EL (cell line): ENCODE results near the gene GIPC2.
A peak's percentile ranks its signal among the peaks of the same experiment; 100 is the strongest.
"Not testable (repeated sequence)": the region's sequence is repeated elsewhere in the genome, so short reads cannot be mapped to it uniquely, and the experiment has no call there.

Experiments used
- DNase-seq: peaks from one replicate; pipeline ENCODE4 v3.0.0-alpha.2; 2016

The GIPC2 gene

DNA sequence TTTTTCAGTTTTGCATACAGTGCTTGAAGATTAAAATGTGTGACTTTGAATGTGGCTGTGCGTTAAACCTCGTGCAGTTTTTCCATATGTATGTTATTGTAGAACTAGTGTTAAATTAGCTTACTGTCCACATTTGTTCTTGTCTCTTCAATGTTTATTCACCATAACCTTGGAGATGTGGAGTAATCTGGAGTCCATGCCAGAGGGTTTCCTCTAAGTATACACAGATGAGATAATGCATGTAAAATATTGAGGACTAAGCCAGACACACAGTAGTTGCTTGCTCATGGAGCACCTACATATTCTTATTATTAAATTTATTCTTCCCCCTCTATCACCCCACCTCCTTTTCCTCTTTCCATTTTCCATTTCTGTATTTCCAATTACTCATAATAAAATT is 7.7 kb upstream of the GIPC2 start:
- peak; percentile 14 for DNase-seq

DNA sequence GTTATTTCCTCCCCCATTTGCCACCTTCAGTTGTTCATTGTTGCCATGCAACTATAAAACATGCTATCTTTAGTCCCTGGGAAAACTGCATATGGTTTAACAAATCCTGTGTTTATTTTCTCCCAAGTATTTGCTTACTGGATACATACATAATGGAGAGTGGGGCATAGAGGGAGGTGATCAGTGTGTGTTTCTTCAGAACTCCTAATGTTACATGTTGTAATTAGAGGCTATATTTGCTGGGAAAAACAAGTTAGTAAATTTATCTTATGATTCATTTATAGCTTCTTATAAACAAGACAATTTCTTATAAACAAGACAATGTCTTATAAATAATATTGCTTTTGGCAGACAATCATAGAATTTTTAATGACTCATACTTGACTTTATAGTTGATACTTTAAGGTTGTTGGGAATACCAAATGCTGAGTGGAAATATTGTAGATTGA is 7.3 kb upstream of the GIPC2 start:
- DNase-seq = peak; percentile 37

- no peak for DNase-seq
These were observed 5.2 kb upstream of the GIPC2 start for GRCh38 chr1:78040484-78041089.

DNA sequence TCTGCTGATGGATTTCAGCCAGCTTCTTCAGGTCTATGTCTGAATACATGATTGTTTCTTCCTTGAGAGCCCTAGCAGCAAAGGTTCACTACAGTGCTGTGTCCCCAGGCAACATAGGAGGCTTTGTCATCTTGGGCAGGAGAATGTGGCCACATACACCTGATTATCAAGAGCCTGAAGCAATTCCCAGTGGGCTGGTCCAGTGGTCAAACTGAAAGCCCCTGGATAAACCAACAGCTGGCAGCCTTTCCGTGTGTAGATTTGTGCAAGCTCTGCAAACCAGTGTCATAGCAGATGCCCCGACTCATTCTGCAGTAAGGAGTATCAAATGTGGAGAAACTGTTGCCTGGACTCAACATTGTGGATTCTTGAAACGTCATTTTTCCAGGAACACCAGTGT is 2.3 kb upstream of the GIPC2 start:
- no peak for DNase-seq

DNA sequence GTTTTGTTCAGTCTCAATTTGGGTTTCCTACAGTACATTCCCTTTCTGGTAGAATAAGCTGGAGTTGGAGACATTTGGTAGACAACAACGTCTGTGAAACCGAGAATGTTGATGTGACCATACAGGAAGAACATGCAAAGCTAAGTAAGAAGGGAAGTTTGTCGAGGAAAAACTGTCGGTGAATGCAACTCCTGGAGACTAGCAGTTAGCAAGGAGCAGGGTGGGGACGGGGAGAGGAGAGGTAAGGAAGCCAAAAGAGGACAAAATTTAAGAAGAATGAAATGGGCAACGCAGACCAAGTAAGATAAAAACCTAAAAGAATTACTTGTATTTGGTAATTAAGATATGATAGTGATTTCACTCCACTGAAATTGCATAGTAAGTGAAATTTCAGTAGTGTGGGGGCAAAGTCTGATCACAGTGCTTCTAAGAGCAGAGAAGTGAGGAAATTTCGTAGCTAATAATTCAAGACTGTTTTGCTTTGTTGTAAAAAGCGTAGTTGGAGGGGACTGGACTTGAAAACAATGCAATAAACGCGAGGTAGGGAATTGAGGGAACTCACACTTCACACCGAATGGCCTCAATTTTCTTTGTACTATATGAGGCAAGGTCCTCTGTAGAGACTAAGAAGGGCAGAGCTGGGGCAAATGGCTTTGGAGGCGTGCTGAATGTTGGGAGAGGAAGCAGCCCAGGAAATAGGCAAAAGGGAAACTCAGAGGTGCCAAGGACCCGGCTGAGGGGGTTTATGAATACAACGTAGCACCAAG is 787 bp upstream of the GIPC2 start:
- no peak for DNase-seq

DNA sequence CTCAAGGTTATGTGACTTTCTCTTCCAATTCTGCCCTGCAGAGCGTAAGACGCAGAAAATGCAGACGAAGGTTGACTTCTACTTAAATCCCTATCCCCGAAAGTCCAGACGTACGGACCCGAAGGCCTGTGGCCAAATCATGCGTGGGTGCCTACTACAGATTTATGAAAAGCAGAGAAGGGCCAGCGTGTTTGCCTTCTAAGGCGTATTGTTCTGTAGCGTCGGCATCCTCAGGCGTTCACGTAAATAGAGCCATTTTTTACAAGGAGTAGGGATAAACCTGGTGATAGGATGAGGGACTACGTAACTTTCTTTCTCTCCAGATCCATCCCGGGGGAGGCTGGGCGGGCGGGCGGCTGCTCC is 222 bp upstream of the GIPC2 start:
- no peak for DNase-seq

GRCh38 chr1:78047106-78047505 is 1.3 kb downstream of the GIPC2 start:
- no peak for DNase-seq

DNA sequence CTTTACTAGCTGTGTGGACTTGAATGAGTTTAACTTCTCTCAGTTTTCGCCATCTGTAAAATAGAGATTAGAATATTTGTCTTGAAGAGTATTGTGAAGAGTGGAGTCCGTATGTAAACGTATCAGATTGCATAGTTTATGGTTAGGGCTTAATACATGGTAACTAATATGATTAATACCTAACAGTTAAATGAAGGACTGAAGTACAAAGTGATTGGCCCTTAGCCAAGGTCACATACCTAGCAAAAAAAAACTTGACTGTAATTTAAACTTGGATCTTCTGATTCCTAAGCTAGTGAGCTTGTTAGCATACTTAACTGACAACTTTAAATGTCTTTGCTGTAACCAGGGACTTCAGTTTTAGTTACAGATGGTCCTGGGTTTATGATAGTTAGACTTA is 1.9 kb downstream of the GIPC2 start:
- no peak for DNase-seq

GRCh38 chr1:78048446-78048845 is 2.7 kb downstream of the GIPC2 start:
- no peak for DNase-seq

DNA sequence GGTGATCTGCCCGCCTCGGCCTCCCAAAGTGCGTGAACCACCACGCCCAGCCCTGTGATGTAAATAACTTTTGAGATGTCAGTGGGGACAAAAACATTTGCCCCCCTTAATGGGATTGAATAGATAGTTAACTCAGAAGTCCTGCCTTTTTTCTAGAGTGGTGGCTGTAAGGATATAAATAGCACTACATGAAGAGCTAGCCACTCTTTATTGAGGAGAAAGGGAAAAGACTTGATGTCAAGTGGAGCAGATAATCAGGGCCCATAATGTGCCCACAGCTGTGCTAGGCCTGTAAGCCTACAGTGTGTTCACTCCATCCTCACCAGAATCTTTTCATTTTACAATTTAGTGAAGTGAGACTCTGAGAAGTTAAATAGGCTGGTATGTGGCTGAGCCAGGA is 3.6 kb downstream of the GIPC2 start:
- DNase-seq = no peak

DNA sequence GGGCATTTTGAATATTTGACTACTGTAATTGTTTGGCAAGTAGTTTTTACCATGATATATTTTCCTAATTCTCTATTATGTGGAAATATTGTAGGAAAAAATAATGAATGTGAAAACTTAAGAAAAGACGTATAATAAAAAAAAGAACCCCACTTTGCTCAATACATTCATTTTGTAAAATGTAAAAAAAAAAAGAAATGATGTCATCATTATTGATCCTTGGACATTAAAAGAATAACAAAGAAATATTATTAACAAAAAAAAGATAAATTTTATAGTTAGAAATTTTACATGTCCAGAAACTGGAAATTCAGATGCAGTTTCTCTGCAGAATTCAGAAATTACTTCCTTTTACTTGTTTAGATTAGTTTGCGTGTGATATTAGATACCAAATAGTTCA is 5.2 kb downstream of the GIPC2 start:
- no peak for DNase-seq

DNA sequence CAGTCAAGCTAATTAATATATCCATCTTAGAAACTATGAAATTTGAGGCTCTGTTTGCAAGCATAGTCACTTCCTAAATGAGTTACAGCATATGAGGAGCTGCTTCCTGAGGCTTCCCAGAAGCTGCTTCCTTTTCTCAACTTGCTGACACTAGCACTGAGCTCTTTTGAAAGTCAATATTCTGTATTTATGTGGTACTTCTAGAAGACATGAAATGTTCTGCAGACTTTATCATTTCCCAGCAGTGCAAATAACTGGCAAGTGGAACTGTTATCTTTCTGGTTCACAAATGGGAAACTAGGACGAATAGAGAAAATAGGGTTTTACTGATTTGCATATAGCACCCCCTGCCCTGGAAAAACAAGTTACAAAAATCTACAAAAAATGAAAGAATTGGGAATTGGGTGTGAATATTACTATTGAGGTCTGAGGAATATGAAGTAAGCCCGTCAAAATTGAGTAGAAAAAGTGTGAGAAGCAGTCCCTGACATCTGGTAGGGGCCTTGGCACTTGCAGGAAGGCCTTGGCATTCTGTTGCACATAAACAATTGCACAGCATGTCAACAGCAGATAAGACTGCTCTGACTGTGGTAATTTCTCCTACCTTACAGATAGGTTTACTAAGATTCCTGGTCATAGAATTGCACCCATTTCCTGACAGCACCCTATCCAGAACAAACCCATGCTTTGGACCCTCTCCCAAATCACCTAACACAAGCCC is 7.1 kb downstream of the GIPC2 start:
- DNase-seq = no peak

GRCh38 chr1:78053498-78053897 is 7.7 kb downstream of the GIPC2 start:
- no peak for DNase-seq

GRCh38 chr1:78054559-78054958 is 8.8 kb downstream of the GIPC2 start:
- DNase-seq = peak; percentile 25

DNA sequence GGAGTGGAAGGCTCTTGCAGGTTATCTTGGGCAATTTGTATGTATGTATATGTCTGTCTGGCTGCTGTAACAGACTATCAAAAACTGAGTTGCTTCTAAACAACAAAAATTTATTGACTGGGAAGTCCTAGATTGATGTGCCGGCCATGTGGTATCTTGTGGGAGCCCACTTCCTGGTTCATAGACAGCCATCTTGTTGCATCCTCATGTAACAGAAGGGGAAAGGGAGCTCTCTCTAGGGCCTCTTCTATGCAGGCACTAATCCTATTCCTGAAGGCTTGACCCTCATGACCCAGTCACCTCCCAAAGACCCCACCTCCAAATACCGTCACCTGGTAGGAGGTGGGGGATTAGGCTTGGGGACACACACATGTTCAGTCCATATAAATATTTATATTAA is 9.2 kb downstream of the GIPC2 start:
- no peak for DNase-seq

GRCh38 chr1:78055565-78056132 is 9.9 kb downstream of the GIPC2 start:
- no peak for DNase-seq

GRCh38 chr1:78058670-78059069 is 12.9 kb downstream of the GIPC2 start:
- no peak for DNase-seq

GRCh38 chr1:78060857-78061563 is 15.2 kb downstream of the GIPC2 start:
- DNase-seq = no peak

DNA sequence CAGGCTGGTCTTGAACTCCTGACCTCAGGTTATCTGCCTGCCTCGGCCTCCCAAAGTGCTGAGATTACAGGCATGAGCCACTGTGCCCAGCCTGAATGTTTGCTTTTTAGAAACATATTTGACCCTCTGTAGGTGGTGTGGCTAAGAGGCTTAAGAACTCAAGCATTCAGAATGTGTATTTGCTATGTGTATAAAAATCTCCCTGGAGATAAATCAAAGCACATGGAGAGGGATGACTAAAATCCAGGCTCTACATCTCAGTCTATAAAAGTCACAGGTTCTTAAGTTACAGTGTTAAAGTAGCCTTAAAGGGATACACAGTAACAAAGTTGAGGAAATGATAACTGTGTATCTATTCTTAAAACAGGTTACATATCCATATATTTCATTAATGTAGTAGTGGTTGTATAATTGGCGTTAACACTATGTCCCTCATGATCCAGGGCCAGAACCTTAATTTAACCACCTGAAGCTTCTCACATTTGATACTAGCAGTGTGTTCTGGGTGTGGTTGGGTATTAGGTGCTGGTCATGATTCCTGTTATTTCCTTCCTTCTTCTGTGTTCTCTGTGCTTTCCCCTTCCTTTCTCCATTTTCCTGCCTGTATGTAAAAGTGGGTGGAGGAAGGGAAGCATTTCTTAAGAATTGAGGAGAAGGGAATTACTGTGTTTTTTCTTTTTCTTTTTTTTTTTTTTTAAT is 16.2 kb downstream of the GIPC2 start:
- peak; percentile 64 for DNase-seq

GRCh38 chr1:78064886-78065285 is 19.1 kb downstream of the GIPC2 start:
- DNase-seq = not testable (repeated sequence)

- no peak for DNase-seq
These were observed 23.0 kb downstream of the GIPC2 start for GRCh38 chr1:78068681-78069283.

- no peak for DNase-seq
These were observed 24.0 kb downstream of the GIPC2 start for GRCh38 chr1:78069784-78070183.
